ENCODE measurements around the gene STMND1. TPM values are rescaled to one million over a fixed set of nuclear protein-coding genes. Genes with fewer than 3 reads are reported as not detected.

The STMND1 gene
- total RNA-seq, 3 donors from 2014 or later (not counting 1 experiment from before 2014, with no cell fraction given): not detected

DNA sequence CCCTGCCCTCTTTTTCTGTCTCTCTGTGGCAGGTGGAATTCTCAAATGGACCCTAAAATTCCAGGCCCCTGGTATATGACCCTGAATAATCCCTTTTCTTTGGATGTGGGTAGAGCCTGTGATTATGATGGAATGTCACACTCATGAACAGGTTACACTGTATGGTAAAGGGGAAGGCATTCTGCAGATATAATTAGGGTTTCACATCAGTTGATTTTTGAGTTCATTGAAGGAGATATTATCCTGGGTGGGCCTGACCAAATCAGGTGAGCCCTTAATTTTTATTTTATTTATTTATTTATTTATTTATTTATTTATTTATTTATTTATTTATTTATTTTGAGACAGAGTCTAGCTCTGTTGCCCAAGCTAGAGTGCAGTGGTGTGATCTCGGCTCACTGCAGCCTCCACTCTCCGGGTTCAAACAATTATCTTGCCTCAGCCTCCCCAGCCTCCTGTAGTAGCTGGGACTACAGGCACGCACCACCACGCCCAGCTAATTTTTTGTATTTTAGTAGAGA, 13.7 kb upstream of the STMND1 start:
- Mint-ChIP-seq H3K27me3 (ENCODE audit: low read depth in 2 of 2) (peaks cover 13 to 42% of the 10 kb centered on the region in 2 donors), H3K4me1 (no peaks in the 10 kb centered on the region), H3K4me3 (no peak overlapping the region), H3K27ac (no peak overlapping the region), H3K36me3 (no peaks in the 10 kb centered on the region), H3K9me3 (no peaks in the 10 kb centered on the region)
- DNase-seq (no peak), ATAC-seq (no peak)
- no peak overlapping the region for H3K4me3 ChIP-seq (ENCODE audit: low read length)
- H3K4me1 ChIP-seq (ENCODE audit: control insufficient read depth, insufficient read depth, low read length): no peaks in the 10 kb centered on the region
- TF ChIP-seq, protein P1, sequence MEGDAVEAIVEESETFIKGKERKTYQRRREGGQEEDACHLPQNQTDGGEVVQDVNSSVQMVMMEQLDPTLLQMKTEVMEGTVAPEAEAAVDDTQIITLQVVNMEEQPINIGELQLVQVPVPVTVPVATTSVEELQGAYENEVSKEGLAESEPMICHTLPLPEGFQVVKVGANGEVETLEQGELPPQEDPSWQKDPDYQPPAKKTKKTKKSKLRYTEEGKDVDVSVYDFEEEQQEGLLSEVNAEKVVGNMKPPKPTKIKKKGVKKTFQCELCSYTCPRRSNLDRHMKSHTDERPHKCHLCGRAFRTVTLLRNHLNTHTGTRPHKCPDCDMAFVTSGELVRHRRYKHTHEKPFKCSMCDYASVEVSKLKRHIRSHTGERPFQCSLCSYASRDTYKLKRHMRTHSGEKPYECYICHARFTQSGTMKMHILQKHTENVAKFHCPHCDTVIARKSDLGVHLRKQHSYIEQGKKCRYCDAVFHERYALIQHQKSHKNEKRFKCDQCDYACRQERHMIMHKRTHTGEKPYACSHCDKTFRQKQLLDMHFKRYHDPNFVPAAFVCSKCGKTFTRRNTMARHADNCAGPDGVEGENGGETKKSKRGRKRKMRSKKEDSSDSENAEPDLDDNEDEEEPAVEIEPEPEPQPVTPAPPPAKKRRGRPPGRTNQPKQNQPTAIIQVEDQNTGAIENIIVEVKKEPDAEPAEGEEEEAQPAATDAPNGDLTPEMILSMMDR (IDR thresholded peaks at IDR 0.05): no peak
- intact Hi-C loops (cut with micrococcal nuclease): loop anchor here (5.0 kb wide), 1 partner anchor 576 kb away; no protein-coding TSS in a partner anchor
- no peaks in the 10 kb centered on the region for H3K9me3 ChIP-seq (ENCODE audit: control insufficient read depth, insufficient read depth, low read length)
- 92% methylated on average over 4 of the region's 4 CpGs for WGBS (ENCODE audit: insufficient coverage)
- H3K36me3 ChIP-seq (ENCODE audit: control insufficient read depth, insufficient read depth, low read length): no peaks in the 10 kb centered on the region
- no peak overlapping the region for H3K27ac ChIP-seq (ENCODE audit: low read length)
- H3K27me3 ChIP-seq (ENCODE audit: control insufficient read depth, insufficient read depth, low read length): no peaks in the 10 kb centered on the region

DNA sequence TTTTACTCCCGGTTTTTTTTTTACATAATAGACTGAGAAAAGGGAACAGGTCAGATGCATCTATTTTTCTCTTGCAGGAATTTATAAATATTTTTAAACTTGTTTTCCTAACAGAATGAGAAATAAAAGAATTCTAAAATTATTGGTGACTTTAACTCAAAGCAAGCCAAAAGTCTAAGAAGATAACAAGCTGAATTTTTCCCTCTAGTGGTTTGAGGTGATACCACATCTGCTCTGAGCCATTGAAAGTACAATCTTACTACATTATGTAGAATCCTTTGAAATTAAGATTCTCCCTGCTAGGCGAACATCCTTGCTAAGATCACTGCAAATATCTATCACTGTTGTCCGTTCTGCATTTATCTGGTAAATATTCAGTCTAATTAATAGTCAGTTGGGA, 10.7 kb upstream of the STMND1 start:
- Mint-ChIP-seq H3K4me3 (no peak overlapping the region), H3K36me3 (no peaks in the 10 kb centered on the region), H3K9me3 (no peaks in the 10 kb centered on the region), H3K27me3 (ENCODE audit: low read depth in 2 of 2) (peaks cover 3 to 34% of the 10 kb centered on the region in 2 donors), H3K4me1 (no peaks in the 10 kb centered on the region), H3K27ac (no peak overlapping the region)
- Histone ChIP-seq H3K36me3 (ENCODE audit: control insufficient read depth, insufficient read depth, low read length) (no peaks in the 10 kb centered on the region), H3K4me3 (ENCODE audit: low read length) (no peak overlapping the region), H3K9me3 (ENCODE audit: control insufficient read depth, insufficient read depth, low read length) (no peaks in the 10 kb centered on the region), H3K4me1 (ENCODE audit: control insufficient read depth, insufficient read depth, low read length) (no peaks in the 10 kb centered on the region), H3K27ac (ENCODE audit: low read length) (no peak overlapping the region), H3K27me3 (ENCODE audit: control insufficient read depth, insufficient read depth, low read length) (no peaks in the 10 kb centered on the region)
- WGBS (ENCODE audit: insufficient coverage): 41% methylated on average over 2 of the region's 3 CpGs
- ATAC-seq (no peak), DNase-seq (no peak)
- intact Hi-C loops (cut with micrococcal nuclease): no loop called here
- TF ChIP-seq, protein P1 (IDR thresholded peaks at IDR 0.05): no peak

DNA sequence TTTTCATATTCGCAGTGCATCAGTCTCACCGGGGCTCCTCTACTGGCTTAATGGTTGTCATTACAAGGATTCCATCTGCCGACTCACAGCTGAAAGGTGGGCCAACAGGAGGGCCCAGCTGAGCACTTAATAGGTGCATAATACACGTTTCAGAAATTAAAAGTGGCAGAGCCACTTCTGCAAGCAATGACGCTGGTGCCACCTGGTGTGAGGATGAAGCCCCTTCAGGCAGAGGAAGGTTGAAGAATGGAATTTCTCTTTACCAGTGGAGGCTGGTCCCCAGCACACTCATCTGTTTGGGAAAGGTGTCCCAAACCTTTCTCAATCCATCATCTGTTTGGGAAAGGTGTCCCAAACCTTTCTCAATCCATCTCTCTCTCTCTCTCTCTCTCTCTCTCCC, 8.2 kb upstream of the STMND1 start:
- Mint-ChIP-seq H3K4me3 (no peak overlapping the region), H3K27me3 (ENCODE audit: low read depth in 2 of 2) (peaks cover 3 to 23% of the 10 kb centered on the region in 2 donors), H3K4me1 (no peaks in the 10 kb centered on the region), H3K36me3 (no peaks in the 10 kb centered on the region), H3K27ac (no peak overlapping the region), H3K9me3 (no peaks in the 10 kb centered on the region)
- 44% methylated on average over 5 of the region's 5 CpGs for WGBS (ENCODE audit: insufficient coverage)
- H3K27me3 ChIP-seq (ENCODE audit: control insufficient read depth, insufficient read depth, low read length): peaks cover 6% of the 10 kb centered on the region
- intact Hi-C loops (cut with micrococcal nuclease): no loop called here
- no peaks in the 10 kb centered on the region for H3K9me3 ChIP-seq (ENCODE audit: control insufficient read depth, insufficient read depth, low read length)
- H3K36me3 ChIP-seq (ENCODE audit: control insufficient read depth, insufficient read depth, low read length): no peaks in the 10 kb centered on the region
- H3K4me1 ChIP-seq (ENCODE audit: control insufficient read depth, insufficient read depth, low read length): no peaks in the 10 kb centered on the region
- no peak for DNase-seq
- TF ChIP-seq, protein P1 (IDR thresholded peaks at IDR 0.05): no peak
- no peak overlapping the region for H3K27ac ChIP-seq (ENCODE audit: low read length)
- no peak overlapping the region for H3K4me3 ChIP-seq (ENCODE audit: low read length)
- no peak for ATAC-seq

DNA sequence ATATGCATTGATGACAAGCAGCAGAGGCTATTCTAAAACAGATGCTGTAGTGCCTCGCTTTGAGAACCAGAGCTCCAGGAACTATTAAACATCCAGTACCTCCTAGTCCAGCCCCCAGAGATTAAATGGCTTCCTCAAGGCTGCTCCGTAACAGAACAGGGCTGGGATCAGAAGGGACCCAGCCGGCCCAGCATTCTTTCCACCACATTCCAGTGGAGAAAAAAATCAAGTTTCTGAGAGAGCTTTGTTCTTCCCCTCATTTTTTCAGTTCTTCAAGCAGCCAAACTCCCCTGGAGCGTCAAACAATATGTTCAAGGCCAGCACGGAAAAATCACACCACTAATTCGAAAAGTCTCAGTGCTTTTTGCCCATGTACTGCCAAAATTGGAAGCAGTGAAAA, 5.8 kb upstream of the STMND1 start:
- Mint-ChIP-seq H3K36me3 (no peaks in the 10 kb centered on the region), H3K4me3 (no peak overlapping the region), H3K27ac (no peak overlapping the region), H3K9me3 (no peaks in the 10 kb centered on the region), H3K27me3 (ENCODE audit: low read depth in 2 of 2) (peaks cover 11 to 20% of the 10 kb centered on the region in 2 donors), H3K4me1 (no peaks in the 10 kb centered on the region)
- intact Hi-C loops (cut with micrococcal nuclease): no loop called here
- Histone ChIP-seq H3K4me1 (ENCODE audit: control insufficient read depth, insufficient read depth, low read length) (no peaks in the 10 kb centered on the region), H3K9me3 (ENCODE audit: control insufficient read depth, insufficient read depth, low read length) (no peaks in the 10 kb centered on the region), H3K36me3 (ENCODE audit: control insufficient read depth, insufficient read depth, low read length) (no peaks in the 10 kb centered on the region), H3K27me3 (ENCODE audit: control insufficient read depth, insufficient read depth, low read length) (peaks cover 10% of the 10 kb centered on the region), H3K27ac (ENCODE audit: low read length) (no peak overlapping the region), H3K4me3 (ENCODE audit: low read length) (no peak overlapping the region)
- no peak for DNase-seq
- no peak for ATAC-seq
- 90% methylated on average over 6 of the region's 6 CpGs for WGBS (ENCODE audit: insufficient coverage)
- TF ChIP-seq, protein P1 (IDR thresholded peaks at IDR 0.05): no peak
